Measurements from ENCODE around the gene FHIT.

Gene FHIT

GRCh38 chr3:61172203-61172602 lies 79.0 kb downstream of the FHIT start:
- Mint-ChIP-seq H3K27ac (no peak overlapping the region), H3K36me3 (ENCODE audit: low read depth) (no peaks in the 10 kb centered on the region), H3K27me3 (no peaks in the 10 kb centered on the region), H3K4me3 (no peak overlapping the region), H3K4me1 (peaks cover 3% of the 10 kb centered on the region), H3K9me3 (peaks cover 4% of the 10 kb centered on the region)
- no peak for ATAC-seq
- no peak for DNase-seq

GRCh38 chr3:61169621-61170251 lies 81.5 kb downstream of the FHIT start:
- Mint-ChIP-seq H3K36me3 (ENCODE audit: low read depth) (peaks cover 13% of the 10 kb centered on the region), H3K27me3 (no peaks in the 10 kb centered on the region), H3K27ac (no peak overlapping the region), H3K4me1 (peaks cover 3% of the 10 kb centered on the region), H3K9me3 (peaks cover 15% of the 10 kb centered on the region), H3K4me3 (no peak overlapping the region)
- no peak for ATAC-seq
- no peak for DNase-seq

GRCh38 chr3:61168286-61168685 lies 83.0 kb downstream of the FHIT start:
- H3K9me3 Mint-ChIP-seq, result peaks cover 16% of the 10 kb centered on the region
- no peak overlapping the region for H3K4me3 Mint-ChIP-seq
- no peaks in the 10 kb centered on the region for H3K27me3 Mint-ChIP-seq
- no peaks in the 10 kb centered on the region for H3K4me1 Mint-ChIP-seq
- no peak overlapping the region for H3K27ac Mint-ChIP-seq
- no peak for ATAC-seq
- peaks cover 16% of the 10 kb centered on the region for H3K36me3 Mint-ChIP-seq (ENCODE audit: low read depth)
- no peak for DNase-seq

GRCh38 chr3:61162965-61163364 lies 88.3 kb downstream of the FHIT start:
- H3K36me3 Mint-ChIP-seq (ENCODE audit: low read depth), result peaks cover 16% of the 10 kb centered on the region
- H3K9me3 Mint-ChIP-seq, result peaks cover 16% of the 10 kb centered on the region
- H3K4me1 Mint-ChIP-seq, result peaks cover 3% of the 10 kb centered on the region
- H3K4me3 Mint-ChIP-seq, result no peak overlapping the region
- ATAC-seq, result no peak
- H3K27me3 Mint-ChIP-seq, result no peaks in the 10 kb centered on the region
- H3K27ac Mint-ChIP-seq, result no peak overlapping the region
- no peak for DNase-seq

GRCh38 chr3:61158667-61159066 lies 92.6 kb downstream of the FHIT start:
- no peaks in the 10 kb centered on the region for H3K36me3 Mint-ChIP-seq (ENCODE audit: low read depth)
- H3K4me1 Mint-ChIP-seq, result peaks cover 3% of the 10 kb centered on the region
- no peaks in the 10 kb centered on the region for H3K9me3 Mint-ChIP-seq
- ATAC-seq (no peak), DNase-seq (no peak)
- no peaks in the 10 kb centered on the region for H3K27me3 Mint-ChIP-seq
- H3K4me3 Mint-ChIP-seq, result no peak overlapping the region
- no peak overlapping the region for H3K27ac Mint-ChIP-seq

GRCh38 chr3:61158216-61158615 lies 93.0 kb downstream of the FHIT start:
- no peak overlapping the region for H3K27ac Mint-ChIP-seq
- H3K4me1 Mint-ChIP-seq, result peaks cover 3% of the 10 kb centered on the region
- H3K36me3 Mint-ChIP-seq (ENCODE audit: low read depth), result no peaks in the 10 kb centered on the region
- no peaks in the 10 kb centered on the region for H3K9me3 Mint-ChIP-seq
- H3K4me3 Mint-ChIP-seq, result no peak overlapping the region
- DNase-seq, result no peak
- no peaks in the 10 kb centered on the region for H3K27me3 Mint-ChIP-seq
- ATAC-seq, result no peak

- no peaks in the 10 kb centered on the region for H3K36me3 Mint-ChIP-seq (ENCODE audit: low read depth)
- H3K9me3 Mint-ChIP-seq, result peaks cover 3% of the 10 kb centered on the region
- H3K4me3 Mint-ChIP-seq, result no peak overlapping the region
- H3K4me1 Mint-ChIP-seq, result peaks cover 3% of the 10 kb centered on the region
- H3K27ac Mint-ChIP-seq, result no peak overlapping the region
- no peak for DNase-seq
- ATAC-seq, result no peak
- no peaks in the 10 kb centered on the region for H3K27me3 Mint-ChIP-seq
Observed at GRCh38 chr3:61157414-61157813, 93.8 kb downstream of the FHIT start.

- Mint-ChIP-seq H3K4me3 (no peak overlapping the region), H3K36me3 (ENCODE audit: low read depth) (no peaks in the 10 kb centered on the region), H3K27ac (no peak overlapping the region), H3K9me3 (peaks cover 3% of the 10 kb centered on the region), H3K27me3 (no peaks in the 10 kb centered on the region), H3K4me1 (peaks cover 3% of the 10 kb centered on the region)
- ATAC-seq (no peak), DNase-seq (no peak)
Observed at GRCh38 chr3:61155701-61156292, 95.5 kb downstream of the FHIT start.

- Mint-ChIP-seq H3K36me3 (ENCODE audit: low read depth) (no peaks in the 10 kb centered on the region), H3K4me3 (no peak overlapping the region), H3K4me1 (peaks cover 3% of the 10 kb centered on the region), H3K27me3 (no peaks in the 10 kb centered on the region), H3K27ac (no peak overlapping the region), H3K9me3 (peaks cover 3% of the 10 kb centered on the region)
- DNase-seq, result no peak
- ATAC-seq, result no peak
Observed at GRCh38 chr3:61154457-61155198, 96.6 kb downstream of the FHIT start.

- Mint-ChIP-seq H3K27me3 (no peaks in the 10 kb centered on the region), H3K4me3 (no peak overlapping the region), H3K4me1 (no peaks in the 10 kb centered on the region), H3K27ac (no peak overlapping the region), H3K9me3 (peaks cover 3% of the 10 kb centered on the region), H3K36me3 (ENCODE audit: low read depth) (no peaks in the 10 kb centered on the region)
- no peak for ATAC-seq
- no peak for DNase-seq
Observed at GRCh38 chr3:61152071-61152470, 99.2 kb downstream of the FHIT start.

GRCh38 chr3:61149236-61149635 lies 102.0 kb downstream of the FHIT start:
- DNase-seq (no peak), ATAC-seq (no peak)
- no peaks in the 10 kb centered on the region for H3K27me3 Mint-ChIP-seq
- H3K4me3 Mint-ChIP-seq, result no peak overlapping the region
- no peaks in the 10 kb centered on the region for H3K4me1 Mint-ChIP-seq
- H3K36me3 Mint-ChIP-seq (ENCODE audit: low read depth), result no peaks in the 10 kb centered on the region
- H3K9me3 Mint-ChIP-seq, result peaks cover 3% of the 10 kb centered on the region
- no peak overlapping the region for H3K27ac Mint-ChIP-seq

- H3K9me3 Mint-ChIP-seq, result no peaks in the 10 kb centered on the region
- no peak for DNase-seq
- ATAC-seq, result no peak
- no peaks in the 10 kb centered on the region for H3K36me3 Mint-ChIP-seq (ENCODE audit: low read depth)
- no peaks in the 10 kb centered on the region for H3K27me3 Mint-ChIP-seq
- no peaks in the 10 kb centered on the region for H3K4me1 Mint-ChIP-seq
- H3K4me3 Mint-ChIP-seq, result no peak overlapping the region
- no peak overlapping the region for H3K27ac Mint-ChIP-seq
Observed at GRCh38 chr3:61146010-61146890, 105.0 kb downstream of the FHIT start.

- H3K36me3 Mint-ChIP-seq (ENCODE audit: low read depth), result no peaks in the 10 kb centered on the region
- H3K4me3 Mint-ChIP-seq, result no peak overlapping the region
- H3K27me3 Mint-ChIP-seq, result no peaks in the 10 kb centered on the region
- H3K9me3 Mint-ChIP-seq, result no peaks in the 10 kb centered on the region
- DNase-seq (no peak), ATAC-seq (no peak)
- H3K27ac Mint-ChIP-seq, result no peak overlapping the region
- no peaks in the 10 kb centered on the region for H3K4me1 Mint-ChIP-seq
Observed at GRCh38 chr3:61141697-61142096, 109.6 kb downstream of the FHIT start.

- DNase-seq (no peak), ATAC-seq (no peak)
- Mint-ChIP-seq H3K27me3 (no peaks in the 10 kb centered on the region), H3K36me3 (ENCODE audit: low read depth) (no peaks in the 10 kb centered on the region), H3K4me3 (no peak overlapping the region), H3K27ac (no peak overlapping the region), H3K4me1 (no peaks in the 10 kb centered on the region), H3K9me3 (no peaks in the 10 kb centered on the region)
Observed at GRCh38 chr3:61141227-61141626, 110.0 kb downstream of the FHIT start.
